MM.1S (cell line): ENCODE data around the gene SLC27A4.

ENCODE experiments used
- DNase-seq: peaks from one replicate; pipeline ENCODE4 v3.0.0-alpha.2; 2015
- H2AFZ ChIP-seq: fragments of 300-600 bp; sonication (generic); 2 replicates; pipeline ENCODE4 v1.6.0; 2016; ENCODE audit warnings: antibody characterized with exemption, low read length
- H3F3A ChIP-seq: fragments of 300-600 bp; sonication (generic); 2 replicates; pipeline ENCODE4 v1.6.1; 2016; ENCODE audit warnings: mild to moderate bottlenecking, antibody characterized with exemption, low read length, moderate library complexity, mixed read lengths; ENCODE audit not compliant: insufficient read depth
- H3K27ac ChIP-seq: fragments of 300-600 bp; sonication (generic); 2 replicates; pipeline ENCODE4 v1.5.1; 2016; ENCODE audit warnings: mild to moderate bottlenecking, low read length
- H3K27me3 ChIP-seq: fragments of 300-600 bp; sonication (generic); replicated peaks from 2 replicates; pipeline ENCODE4 v1.6.0; 2016; ENCODE audit warnings: low read length; ENCODE audit not compliant: insufficient read depth
- H3K36me3 ChIP-seq: fragments of 300-600 bp; sonication (generic); replicated peaks from 2 replicates; pipeline ENCODE4 v1.6.1; 2016; ENCODE audit warnings: mild to moderate bottlenecking, low read length, mixed read lengths; ENCODE audit not compliant: insufficient read depth
- H3K4me1 ChIP-seq: fragments of 300-600 bp; sonication (generic); 2 replicates; pipeline ENCODE4 v1.6.1; 2016; ENCODE audit warnings: low read length, mixed read lengths
- H3K4me2 ChIP-seq: fragments of 300-600 bp; sonication (generic); 2 replicates; pipeline ENCODE4 v1.6.0; 2016; ENCODE audit warnings: low read depth, low read length
- H3K4me3 ChIP-seq: fragments of 300-600 bp; sonication (generic); 2 replicates; pipeline ENCODE4 v1.5.1; 2016; ENCODE audit warnings: low read length, mixed read lengths
- H3K79me2 ChIP-seq: fragments of 300-600 bp; sonication (generic); 2 replicates; pipeline ENCODE4 v1.6.1; 2016; ENCODE audit warnings: mixed run types, low read length, mixed read lengths
- H3K9ac ChIP-seq: fragments of 300-600 bp; sonication (generic); 2 replicates; pipeline ENCODE4 v1.6.1; 2016; ENCODE audit warnings: low read length, mixed read lengths
- H3K9me2 ChIP-seq: fragments of 300-600 bp; sonication (generic); replicated peaks from 2 replicates; pipeline ENCODE4 v1.6.1; 2016; ENCODE audit warnings: mild to moderate bottlenecking, low read length, mixed read lengths; ENCODE audit not compliant: insufficient read depth
- H3K9me3 ChIP-seq: fragments of 300-600 bp; sonication (generic); replicated peaks from 2 replicates; pipeline ENCODE4 v1.6.1; 2016; ENCODE audit warnings: mild to moderate bottlenecking, low read length, mixed read lengths; ENCODE audit not compliant: insufficient read depth
- H4K20me1 ChIP-seq: fragments of 300-600 bp; sonication (generic); 2 replicates; pipeline ENCODE4 v1.6.1; 2016; ENCODE audit warnings: mild to moderate bottlenecking, low read length, moderate library complexity, mixed read lengths; ENCODE audit not compliant: insufficient read depth
- EZH2 ChIP-seq: fragments of 300-600 bp; sonication (generic); optimal IDR thresholded peaks from 2 replicates; pipeline ENCODE3; 2017; ENCODE audit warnings: low read depth, mild to moderate bottlenecking, antibody characterized with exemption, low read length, mixed read lengths
- EZH2phosphoT487 ChIP-seq: fragments of 300-600 bp; sonication (generic); IDR thresholded peaks from 2 replicates; pipeline ENCODE4 v1.6.1; 2018; ENCODE audit warnings: antibody characterized with exemption, low read length
- TF ChIP-seq, protein P1 (sequence below): fragments of 300-600 bp; sonication (generic); IDR thresholded peaks from 2 replicates; pipeline ENCODE4 v1.5.1; 2016; ENCODE audit warnings: antibody characterized with exemption, low read length, mixed read lengths

Gene SLC27A4

GRCh38 chr9:128355451-128355850 lies 15.1 kb downstream of the SLC27A4 start:
- DNase-seq = no peak
- Histone ChIP-seq H3K4me2 (no peak overlapping the region), H4K20me1 (no peaks in the 10 kb centered on the region), H3K9ac (no peak overlapping the region), H3K36me3 (no peaks in the 10 kb centered on the region), H2AFZ (no peak overlapping the region), H3F3A (no peaks in the 10 kb centered on the region), H3K9me2 (no peaks in the 10 kb centered on the region), H3K4me3 (no peak overlapping the region), H3K27ac (no peak overlapping the region), H3K4me1 (no peaks in the 10 kb centered on the region), H3K9me3 (no peaks in the 10 kb centered on the region), H3K27me3 (no peaks in the 10 kb centered on the region), H3K79me2 (no peaks in the 10 kb centered on the region)
- TF ChIP-seq EZH2phosphoT487 = no peak
- TF ChIP-seq EZH2 = no peak
- TF ChIP-seq, protein P1, sequence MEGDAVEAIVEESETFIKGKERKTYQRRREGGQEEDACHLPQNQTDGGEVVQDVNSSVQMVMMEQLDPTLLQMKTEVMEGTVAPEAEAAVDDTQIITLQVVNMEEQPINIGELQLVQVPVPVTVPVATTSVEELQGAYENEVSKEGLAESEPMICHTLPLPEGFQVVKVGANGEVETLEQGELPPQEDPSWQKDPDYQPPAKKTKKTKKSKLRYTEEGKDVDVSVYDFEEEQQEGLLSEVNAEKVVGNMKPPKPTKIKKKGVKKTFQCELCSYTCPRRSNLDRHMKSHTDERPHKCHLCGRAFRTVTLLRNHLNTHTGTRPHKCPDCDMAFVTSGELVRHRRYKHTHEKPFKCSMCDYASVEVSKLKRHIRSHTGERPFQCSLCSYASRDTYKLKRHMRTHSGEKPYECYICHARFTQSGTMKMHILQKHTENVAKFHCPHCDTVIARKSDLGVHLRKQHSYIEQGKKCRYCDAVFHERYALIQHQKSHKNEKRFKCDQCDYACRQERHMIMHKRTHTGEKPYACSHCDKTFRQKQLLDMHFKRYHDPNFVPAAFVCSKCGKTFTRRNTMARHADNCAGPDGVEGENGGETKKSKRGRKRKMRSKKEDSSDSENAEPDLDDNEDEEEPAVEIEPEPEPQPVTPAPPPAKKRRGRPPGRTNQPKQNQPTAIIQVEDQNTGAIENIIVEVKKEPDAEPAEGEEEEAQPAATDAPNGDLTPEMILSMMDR = no peak

- no peak overlapping the region for H3K27ac ChIP-seq
- DNase-seq = no peak
- no peak overlapping the region for H3K4me3 ChIP-seq
- H3K36me3 ChIP-seq = no peaks in the 10 kb centered on the region
- H3K4me2 ChIP-seq = no peak overlapping the region
- H2AFZ ChIP-seq = no peak overlapping the region
- TF ChIP-seq EZH2 (no peak), EZH2phosphoT487 (no peak)
- TF ChIP-seq, protein P1 = no peak
- H3K27me3 ChIP-seq = no peaks in the 10 kb centered on the region
- H3K9ac ChIP-seq = no peak overlapping the region
- no peaks in the 10 kb centered on the region for H3K9me2 ChIP-seq
- H3K9me3 ChIP-seq = no peaks in the 10 kb centered on the region
- no peaks in the 10 kb centered on the region for H4K20me1 ChIP-seq
- H3K4me1 ChIP-seq = no peaks in the 10 kb centered on the region
- H3K79me2 ChIP-seq = no peaks in the 10 kb centered on the region
- no peaks in the 10 kb centered on the region for H3F3A ChIP-seq
These were observed 17.8 kb downstream of the SLC27A4 start for GRCh38 chr9:128358090-128358489.

DNA sequence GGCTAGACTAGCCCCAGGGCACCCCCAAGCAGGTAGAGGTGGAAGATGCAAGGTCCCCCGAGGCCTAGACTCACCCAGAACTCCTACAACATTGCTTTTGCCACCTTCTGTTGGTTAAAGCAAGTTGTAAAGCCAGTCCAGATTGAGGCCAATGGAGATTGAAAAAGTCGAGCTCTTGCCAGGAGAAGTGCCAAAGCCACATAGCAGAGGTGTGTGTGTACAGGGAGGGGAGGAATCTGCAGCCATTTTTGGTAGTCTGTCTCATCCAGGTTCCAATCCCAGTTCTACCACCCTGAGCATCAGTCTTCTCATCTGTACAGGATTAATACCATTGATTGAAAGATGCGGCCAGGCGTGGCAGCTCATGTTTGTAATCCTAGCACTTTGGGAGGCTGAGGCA lies 18.5 kb downstream of the SLC27A4 start:
- no peaks in the 10 kb centered on the region for H3K79me2 ChIP-seq
- H2AFZ ChIP-seq = no peak overlapping the region
- H3K27me3 ChIP-seq = no peaks in the 10 kb centered on the region

More for the DNA sequence above, 18.5 kb downstream of the SLC27A4 start:
- no peaks in the 10 kb centered on the region for H3K4me1 ChIP-seq
- H4K20me1 ChIP-seq = no peaks in the 10 kb centered on the region
- DNase-seq = no peak
- no peak overlapping the region for H3K4me3 ChIP-seq
- H3K9me3 ChIP-seq = no peaks in the 10 kb centered on the region
- H3K27ac ChIP-seq = no peak overlapping the region
- H3K9ac ChIP-seq = no peak overlapping the region
- no peak overlapping the region for H3K4me2 ChIP-seq
- H3F3A ChIP-seq = no peaks in the 10 kb centered on the region
- no peaks in the 10 kb centered on the region for H3K36me3 ChIP-seq
- H3K9me2 ChIP-seq = no peaks in the 10 kb centered on the region
- TF ChIP-seq, protein P1 = no peak
- no peak for TF ChIP-seq EZH2phosphoT487
- no peak for TF ChIP-seq EZH2
